ENCODE measurements around the gene NPTX1.

DNA sequence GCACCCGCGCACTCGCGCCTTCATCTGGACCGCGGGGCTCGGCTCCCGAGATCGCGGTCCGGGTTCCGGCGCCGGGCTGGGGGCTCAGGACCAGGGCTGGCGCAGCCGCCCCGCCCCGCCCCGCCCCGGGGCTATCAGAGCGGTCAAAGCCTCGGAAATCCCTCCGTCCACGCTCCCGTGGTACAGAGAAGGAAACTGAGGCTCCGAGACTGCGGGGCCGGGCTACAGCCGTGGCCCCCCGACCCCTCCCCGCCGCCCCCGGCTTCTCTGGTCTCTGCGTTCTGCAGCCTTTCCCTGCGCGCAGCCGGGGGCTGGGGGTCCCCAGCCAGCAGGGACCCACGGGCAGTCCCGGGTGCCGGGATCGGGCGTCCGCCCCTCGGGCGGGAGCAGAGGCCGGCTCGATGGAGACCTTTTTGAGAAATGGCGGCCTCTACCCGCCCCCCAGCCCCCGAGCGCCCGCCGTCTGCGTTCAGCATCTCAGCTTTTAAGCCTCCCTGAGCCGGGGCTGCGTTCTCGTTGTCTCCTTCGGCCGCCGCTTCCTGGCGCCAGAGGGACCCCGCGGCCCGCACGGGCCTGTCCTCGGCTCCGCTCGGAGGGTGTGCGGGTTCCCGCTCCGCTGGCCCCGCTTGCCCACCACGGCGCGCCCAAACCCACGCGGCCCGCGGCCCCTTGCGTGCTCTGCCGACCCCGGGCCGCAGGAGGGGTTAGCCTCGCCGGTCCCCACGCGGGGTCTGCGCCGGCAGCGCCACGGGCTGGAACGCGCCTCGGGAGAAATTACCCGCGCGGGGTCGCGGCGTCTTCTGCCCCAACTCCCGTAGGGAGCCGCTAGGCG lies 1.5 kb upstream of the NPTX1 start:
- TF ChIP-seq, protein P1, sequence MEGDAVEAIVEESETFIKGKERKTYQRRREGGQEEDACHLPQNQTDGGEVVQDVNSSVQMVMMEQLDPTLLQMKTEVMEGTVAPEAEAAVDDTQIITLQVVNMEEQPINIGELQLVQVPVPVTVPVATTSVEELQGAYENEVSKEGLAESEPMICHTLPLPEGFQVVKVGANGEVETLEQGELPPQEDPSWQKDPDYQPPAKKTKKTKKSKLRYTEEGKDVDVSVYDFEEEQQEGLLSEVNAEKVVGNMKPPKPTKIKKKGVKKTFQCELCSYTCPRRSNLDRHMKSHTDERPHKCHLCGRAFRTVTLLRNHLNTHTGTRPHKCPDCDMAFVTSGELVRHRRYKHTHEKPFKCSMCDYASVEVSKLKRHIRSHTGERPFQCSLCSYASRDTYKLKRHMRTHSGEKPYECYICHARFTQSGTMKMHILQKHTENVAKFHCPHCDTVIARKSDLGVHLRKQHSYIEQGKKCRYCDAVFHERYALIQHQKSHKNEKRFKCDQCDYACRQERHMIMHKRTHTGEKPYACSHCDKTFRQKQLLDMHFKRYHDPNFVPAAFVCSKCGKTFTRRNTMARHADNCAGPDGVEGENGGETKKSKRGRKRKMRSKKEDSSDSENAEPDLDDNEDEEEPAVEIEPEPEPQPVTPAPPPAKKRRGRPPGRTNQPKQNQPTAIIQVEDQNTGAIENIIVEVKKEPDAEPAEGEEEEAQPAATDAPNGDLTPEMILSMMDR (conservative IDR thresholded peaks at IDR 0.05; ENCODE audit: low read depth in 2 of 2) = peak; percentile 23 to 54; a peak in 3 of 4 replicates
- TF ChIP-seq EZH2 (IDR thresholded peaks at IDR 0.05; ENCODE audit: low read depth, unreplicated experiment) = peak; percentile 66
- TF ChIP-seq, protein P2, sequence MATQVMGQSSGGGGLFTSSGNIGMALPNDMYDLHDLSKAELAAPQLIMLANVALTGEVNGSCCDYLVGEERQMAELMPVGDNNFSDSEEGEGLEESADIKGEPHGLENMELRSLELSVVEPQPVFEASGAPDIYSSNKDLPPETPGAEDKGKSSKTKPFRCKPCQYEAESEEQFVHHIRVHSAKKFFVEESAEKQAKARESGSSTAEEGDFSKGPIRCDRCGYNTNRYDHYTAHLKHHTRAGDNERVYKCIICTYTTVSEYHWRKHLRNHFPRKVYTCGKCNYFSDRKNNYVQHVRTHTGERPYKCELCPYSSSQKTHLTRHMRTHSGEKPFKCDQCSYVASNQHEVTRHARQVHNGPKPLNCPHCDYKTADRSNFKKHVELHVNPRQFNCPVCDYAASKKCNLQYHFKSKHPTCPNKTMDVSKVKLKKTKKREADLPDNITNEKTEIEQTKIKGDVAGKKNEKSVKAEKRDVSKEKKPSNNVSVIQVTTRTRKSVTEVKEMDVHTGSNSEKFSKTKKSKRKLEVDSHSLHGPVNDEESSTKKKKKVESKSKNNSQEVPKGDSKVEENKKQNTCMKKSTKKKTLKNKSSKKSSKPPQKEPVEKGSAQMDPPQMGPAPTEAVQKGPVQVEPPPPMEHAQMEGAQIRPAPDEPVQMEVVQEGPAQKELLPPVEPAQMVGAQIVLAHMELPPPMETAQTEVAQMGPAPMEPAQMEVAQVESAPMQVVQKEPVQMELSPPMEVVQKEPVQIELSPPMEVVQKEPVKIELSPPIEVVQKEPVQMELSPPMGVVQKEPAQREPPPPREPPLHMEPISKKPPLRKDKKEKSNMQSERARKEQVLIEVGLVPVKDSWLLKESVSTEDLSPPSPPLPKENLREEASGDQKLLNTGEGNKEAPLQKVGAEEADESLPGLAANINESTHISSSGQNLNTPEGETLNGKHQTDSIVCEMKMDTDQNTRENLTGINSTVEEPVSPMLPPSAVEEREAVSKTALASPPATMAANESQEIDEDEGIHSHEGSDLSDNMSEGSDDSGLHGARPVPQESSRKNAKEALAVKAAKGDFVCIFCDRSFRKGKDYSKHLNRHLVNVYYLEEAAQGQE (IDR thresholded peaks at IDR 0.05; ENCODE audit: unreplicated experiment) = no peak
- TF ChIP-seq CREB1 (CRISPR knock-in tag; IDR thresholded peaks at IDR 0.05; ENCODE audit: low read depth) = no peak
- TF ChIP-seq EZH2phosphoT487 (IDR thresholded peaks at IDR 0.05; ENCODE audit: unreplicated experiment) = no peak
- TF ChIP-seq POLR2AphosphoS5 (IDR thresholded peaks at IDR 0.05; ENCODE audit: low read depth) = no peak
- TF ChIP-seq JUNB (IDR thresholded peaks at IDR 0.05; ENCODE audit: unreplicated experiment) = no peak
- no peak for TF ChIP-seq ZNF331 (CRISPR knock-in tag; IDR thresholded peaks at IDR 0.05; ENCODE audit: low read depth)
- TF ChIP-seq ZNF114 (CRISPR knock-in tag; IDR thresholded peaks at IDR 0.05) = no peak
- TF ChIP-seq NANOG (IDR thresholded peaks at IDR 0.05; ENCODE audit: borderline replicate concordance) = no peak
- TF ChIP-seq, protein P3, sequence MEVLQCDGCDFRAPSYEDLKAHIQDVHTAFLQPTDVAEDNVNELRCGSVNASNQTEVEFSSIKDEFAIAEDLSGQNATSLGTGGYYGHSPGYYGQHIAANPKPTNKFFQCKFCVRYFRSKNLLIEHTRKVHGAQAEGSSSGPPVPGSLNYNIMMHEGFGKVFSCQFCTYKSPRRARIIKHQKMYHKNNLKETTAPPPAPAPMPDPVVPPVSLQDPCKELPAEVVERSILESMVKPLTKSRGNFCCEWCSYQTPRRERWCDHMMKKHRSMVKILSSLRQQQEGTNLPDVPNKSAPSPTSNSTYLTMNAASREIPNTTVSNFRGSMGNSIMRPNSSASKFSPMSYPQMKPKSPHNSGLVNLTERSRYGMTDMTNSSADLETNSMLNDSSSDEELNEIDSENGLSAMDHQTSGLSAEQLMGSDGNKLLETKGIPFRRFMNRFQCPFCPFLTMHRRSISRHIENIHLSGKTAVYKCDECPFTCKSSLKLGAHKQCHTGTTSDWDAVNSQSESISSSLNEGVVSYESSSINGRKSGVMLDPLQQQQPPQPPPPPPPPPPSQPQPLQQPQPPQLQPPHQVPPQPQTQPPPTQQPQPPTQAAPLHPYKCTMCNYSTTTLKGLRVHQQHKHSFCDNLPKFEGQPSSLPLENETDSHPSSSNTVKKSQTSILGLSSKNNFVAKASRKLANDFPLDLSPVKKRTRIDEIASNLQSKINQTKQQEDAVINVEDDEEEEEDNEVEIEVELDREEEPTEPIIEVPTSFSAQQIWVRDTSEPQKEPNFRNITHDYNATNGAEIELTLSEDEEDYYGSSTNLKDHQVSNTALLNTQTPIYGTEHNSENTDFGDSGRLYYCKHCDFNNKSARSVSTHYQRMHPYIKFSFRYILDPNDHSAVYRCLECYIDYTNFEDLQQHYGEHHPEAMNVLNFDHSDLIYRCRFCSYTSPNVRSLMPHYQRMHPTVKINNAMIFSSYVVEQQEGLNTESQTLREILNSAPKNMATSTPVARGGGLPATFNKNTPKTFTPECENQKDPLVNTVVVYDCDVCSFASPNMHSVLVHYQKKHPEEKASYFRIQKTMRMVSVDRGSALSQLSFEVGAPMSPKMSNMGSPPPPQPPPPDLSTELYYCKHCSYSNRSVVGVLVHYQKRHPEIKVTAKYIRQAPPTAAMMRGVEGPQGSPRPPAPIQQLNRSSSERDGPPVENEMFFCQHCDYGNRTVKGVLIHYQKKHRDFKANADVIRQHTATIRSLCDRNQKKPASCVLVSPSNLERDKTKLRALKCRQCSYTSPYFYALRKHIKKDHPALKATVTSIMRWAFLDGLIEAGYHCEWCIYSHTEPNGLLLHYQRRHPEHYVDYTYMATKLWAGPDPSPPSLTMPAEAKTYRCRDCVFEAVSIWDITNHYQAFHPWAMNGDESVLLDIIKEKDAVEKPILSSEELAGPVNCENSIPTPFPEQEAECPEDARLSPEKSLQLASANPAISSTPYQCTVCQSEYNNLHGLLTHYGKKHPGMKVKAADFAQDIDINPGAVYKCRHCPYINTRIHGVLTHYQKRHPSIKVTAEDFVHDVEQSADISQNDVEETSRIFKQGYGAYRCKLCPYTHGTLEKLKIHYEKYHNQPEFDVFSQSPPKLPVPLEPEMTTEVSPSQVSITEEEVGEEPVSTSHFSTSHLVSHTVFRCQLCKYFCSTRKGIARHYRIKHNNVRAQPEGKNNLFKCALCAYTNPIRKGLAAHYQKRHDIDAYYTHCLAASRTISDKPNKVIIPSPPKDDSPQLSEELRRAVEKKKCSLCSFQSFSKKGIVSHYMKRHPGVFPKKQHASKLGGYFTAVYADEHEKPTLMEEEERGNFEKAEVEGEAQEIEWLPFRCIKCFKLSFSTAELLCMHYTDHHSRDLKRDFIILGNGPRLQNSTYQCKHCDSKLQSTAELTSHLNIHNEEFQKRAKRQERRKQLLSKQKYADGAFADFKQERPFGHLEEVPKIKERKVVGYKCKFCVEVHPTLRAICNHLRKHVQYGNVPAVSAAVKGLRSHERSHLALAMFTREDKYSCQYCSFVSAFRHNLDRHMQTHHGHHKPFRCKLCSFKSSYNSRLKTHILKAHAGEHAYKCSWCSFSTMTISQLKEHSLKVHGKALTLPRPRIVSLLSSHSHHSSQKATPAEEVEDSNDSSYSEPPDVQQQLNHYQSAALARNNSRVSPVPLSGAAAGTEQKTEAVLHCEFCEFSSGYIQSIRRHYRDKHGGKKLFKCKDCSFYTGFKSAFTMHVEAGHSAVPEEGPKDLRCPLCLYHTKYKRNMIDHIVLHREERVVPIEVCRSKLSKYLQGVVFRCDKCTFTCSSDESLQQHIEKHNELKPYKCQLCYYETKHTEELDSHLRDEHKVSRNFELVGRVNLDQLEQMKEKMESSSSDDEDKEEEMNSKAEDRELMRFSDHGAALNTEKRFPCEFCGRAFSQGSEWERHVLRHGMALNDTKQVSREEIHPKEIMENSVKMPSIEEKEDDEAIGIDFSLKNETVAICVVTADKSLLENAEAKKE (CRISPR knock-in tag; IDR thresholded peaks at IDR 0.05) = no peak
